SK-N-SH treated with all-trans-retinoic acid at 6 μM for 48 hours (cell line): Measurements from ENCODE around the gene GNA12.

Experiments
- BACH2 ChIP-seq: fragments of 250-450 bp; sonication (Bioruptor Pico); IDR thresholded peaks from 2 replicates; pipeline ENCODE4 v1.9.0; 2021; ENCODE audit warnings: mild to moderate bottlenecking, borderline replicate concordance
- CSDC2 ChIP-seq: fragments of 250-450 bp; sonication (Bioruptor Pico); IDR thresholded peaks from 2 replicates; pipeline ENCODE4 v1.5.0; 2020; ENCODE audit warnings: mild to moderate bottlenecking, moderate library complexity
- ESRRG ChIP-seq: fragments of 250-450 bp; sonication (Bioruptor Pico); IDR thresholded peaks from 2 replicates; pipeline ENCODE4 v1.6.1; 2021; ENCODE audit warnings: mild to moderate bottlenecking
- OSR1 ChIP-seq: fragments of 250-450 bp; sonication (Bioruptor Pico); IDR thresholded peaks from 2 replicates; pipeline ENCODE4 v1.8.0; 2022; ENCODE audit warnings: moderate library complexity, mild to moderate bottlenecking, inconsistent platforms
- RARB ChIP-seq: fragments of 250-450 bp; sonication (Bioruptor Pico); IDR thresholded peaks from 2 replicates; pipeline ENCODE4 v1.8.0; 2021; ENCODE audit warnings: mild to moderate bottlenecking, moderate library complexity
- ZC3H10 ChIP-seq: fragments of 250-450 bp; sonication (Bioruptor Pico); IDR thresholded peaks from 2 replicates; pipeline ENCODE4 v1.5.1; 2021; ENCODE audit warnings: mild to moderate bottlenecking, moderate library complexity
- ZFP3 ChIP-seq: fragments of 250-450 bp; sonication (Bioruptor Pico); IDR thresholded peaks from 2 replicates; pipeline ENCODE4 v1.5.0; 2020; ENCODE audit warnings: mild to moderate bottlenecking, moderate library complexity
- ZFP30 ChIP-seq: fragments of 450-650 bp; formaldehyde crosslinking; IDR thresholded peaks from 2 replicates; pipeline ENCODE4 v1.5.0; 2022; ENCODE audit warnings: mild to moderate bottlenecking, moderate library complexity
- ZNF565 ChIP-seq: fragments of 450-650 bp; formaldehyde crosslinking; conservative IDR thresholded peaks from 2 replicates; pipeline ENCODE4 v1.5.0; 2020; ENCODE audit warnings: low read depth, mild to moderate bottlenecking, moderate library complexity
- TF ChIP-seq, protein P1 (sequence below): fragments of 250-450 bp; sonication (Bioruptor Pico); IDR thresholded peaks from 2 replicates; pipeline ENCODE4 v1.5.0; 2020; ENCODE audit warnings: mild to moderate bottlenecking, moderate library complexity
- TF ChIP-seq, protein P2 (sequence below): fragments of 250-450 bp; sonication (Bioruptor Pico); IDR thresholded peaks from 2 replicates; pipeline ENCODE4 v1.8.0; 2020; ENCODE audit warnings: mild to moderate bottlenecking, moderate library complexity, borderline replicate concordance

DNA sequence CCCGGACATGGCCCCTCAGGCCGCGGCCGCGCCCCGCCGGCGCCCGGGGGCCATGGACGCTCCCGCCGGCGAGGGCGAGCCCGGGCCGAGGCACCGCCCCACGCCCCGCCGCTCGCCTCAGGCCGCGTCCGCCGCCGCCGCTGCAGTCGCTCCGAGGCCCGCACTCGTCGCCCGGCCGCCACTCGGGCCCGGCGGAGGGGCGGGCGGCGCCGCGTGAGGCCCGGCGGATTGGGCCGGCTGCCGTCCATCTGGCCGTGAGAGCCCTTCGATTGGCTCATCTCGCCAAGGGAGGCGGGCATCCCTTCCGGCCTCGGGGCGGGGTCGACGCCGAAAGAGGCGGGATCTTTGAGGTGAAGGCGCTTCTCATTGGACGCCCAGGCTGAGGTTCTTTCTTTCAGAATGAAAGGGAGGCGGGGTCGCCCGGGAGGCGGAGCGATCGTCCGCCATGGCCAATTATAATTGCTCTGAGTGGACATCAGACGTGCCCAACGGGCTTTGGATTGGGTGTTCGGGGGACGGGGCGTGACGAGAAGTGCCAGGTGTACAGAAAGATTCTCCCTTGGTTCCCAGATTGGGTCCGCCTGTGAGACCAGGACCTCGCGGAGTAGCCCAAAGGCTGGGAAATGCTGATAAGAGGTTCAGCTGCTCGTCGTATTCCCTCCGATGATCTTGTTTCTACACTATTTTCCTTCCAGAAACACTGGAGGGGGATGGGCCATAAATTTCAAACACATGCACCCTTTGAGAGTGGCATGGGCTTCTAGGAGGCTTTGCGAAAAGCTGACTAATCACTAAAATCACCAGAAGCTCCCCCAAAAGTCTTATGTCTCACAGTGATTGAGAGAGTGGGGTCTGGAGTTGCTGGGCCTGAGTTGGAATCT, at the start of gene GNA12:
- TF ChIP-seq ZFP30 (CRISPR knock-in tag): no peak
- no peak for TF ChIP-seq ESRRG (CRISPR knock-in tag)
- no peak for TF ChIP-seq OSR1 (CRISPR knock-in tag)
- TF ChIP-seq, protein P1, sequence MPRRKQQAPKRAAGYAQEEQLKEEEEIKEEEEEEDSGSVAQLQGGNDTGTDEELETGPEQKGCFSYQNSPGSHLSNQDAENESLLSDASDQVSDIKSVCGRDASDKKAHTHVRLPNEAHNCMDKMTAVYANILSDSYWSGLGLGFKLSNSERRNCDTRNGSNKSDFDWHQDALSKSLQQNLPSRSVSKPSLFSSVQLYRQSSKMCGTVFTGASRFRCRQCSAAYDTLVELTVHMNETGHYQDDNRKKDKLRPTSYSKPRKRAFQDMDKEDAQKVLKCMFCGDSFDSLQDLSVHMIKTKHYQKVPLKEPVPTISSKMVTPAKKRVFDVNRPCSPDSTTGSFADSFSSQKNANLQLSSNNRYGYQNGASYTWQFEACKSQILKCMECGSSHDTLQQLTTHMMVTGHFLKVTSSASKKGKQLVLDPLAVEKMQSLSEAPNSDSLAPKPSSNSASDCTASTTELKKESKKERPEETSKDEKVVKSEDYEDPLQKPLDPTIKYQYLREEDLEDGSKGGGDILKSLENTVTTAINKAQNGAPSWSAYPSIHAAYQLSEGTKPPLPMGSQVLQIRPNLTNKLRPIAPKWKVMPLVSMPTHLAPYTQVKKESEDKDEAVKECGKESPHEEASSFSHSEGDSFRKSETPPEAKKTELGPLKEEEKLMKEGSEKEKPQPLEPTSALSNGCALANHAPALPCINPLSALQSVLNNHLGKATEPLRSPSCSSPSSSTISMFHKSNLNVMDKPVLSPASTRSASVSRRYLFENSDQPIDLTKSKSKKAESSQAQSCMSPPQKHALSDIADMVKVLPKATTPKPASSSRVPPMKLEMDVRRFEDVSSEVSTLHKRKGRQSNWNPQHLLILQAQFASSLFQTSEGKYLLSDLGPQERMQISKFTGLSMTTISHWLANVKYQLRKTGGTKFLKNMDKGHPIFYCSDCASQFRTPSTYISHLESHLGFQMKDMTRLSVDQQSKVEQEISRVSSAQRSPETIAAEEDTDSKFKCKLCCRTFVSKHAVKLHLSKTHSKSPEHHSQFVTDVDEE: peak; percentile 38; the same call in 1 of the 2 replicates
- TF ChIP-seq, protein P2, sequence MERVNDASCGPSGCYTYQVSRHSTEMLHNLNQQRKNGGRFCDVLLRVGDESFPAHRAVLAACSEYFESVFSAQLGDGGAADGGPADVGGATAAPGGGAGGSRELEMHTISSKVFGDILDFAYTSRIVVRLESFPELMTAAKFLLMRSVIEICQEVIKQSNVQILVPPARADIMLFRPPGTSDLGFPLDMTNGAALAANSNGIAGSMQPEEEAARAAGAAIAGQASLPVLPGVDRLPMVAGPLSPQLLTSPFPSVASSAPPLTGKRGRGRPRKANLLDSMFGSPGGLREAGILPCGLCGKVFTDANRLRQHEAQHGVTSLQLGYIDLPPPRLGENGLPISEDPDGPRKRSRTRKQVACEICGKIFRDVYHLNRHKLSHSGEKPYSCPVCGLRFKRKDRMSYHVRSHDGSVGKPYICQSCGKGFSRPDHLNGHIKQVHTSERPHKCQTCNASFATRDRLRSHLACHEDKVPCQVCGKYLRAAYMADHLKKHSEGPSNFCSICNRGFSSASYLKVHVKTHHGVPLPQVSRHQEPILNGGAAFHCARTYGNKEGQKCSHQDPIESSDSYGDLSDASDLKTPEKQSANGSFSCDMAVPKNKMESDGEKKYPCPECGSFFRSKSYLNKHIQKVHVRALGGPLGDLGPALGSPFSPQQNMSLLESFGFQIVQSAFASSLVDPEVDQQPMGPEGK: no peak
- no peak for TF ChIP-seq RARB (CRISPR knock-in tag)
- TF ChIP-seq ZC3H10 (CRISPR knock-in tag): no peak
- no peak for TF ChIP-seq ZFP3 (CRISPR knock-in tag)
- no peak for TF ChIP-seq BACH2
- TF ChIP-seq ZNF565 (CRISPR knock-in tag): no peak
- no peak for TF ChIP-seq CSDC2 (CRISPR knock-in tag)
